SH-SY5Y (cell line): ENCODE data around the gene KDELR3.

Experiments
- GATA2 ChIP-seq: IDR thresholded peaks from 2 replicates; pipeline ENCODE4 v1.6.1; 2011; ENCODE audit warnings: mild to moderate bottlenecking, low read depth, low read length
- GATA3 ChIP-seq: IDR thresholded peaks from 2 replicates; pipeline ENCODE4 v1.6.1; 2011; ENCODE audit warnings: low read depth, mild to moderate bottlenecking, low read length, moderate library complexity

Gene KDELR3

DNA sequence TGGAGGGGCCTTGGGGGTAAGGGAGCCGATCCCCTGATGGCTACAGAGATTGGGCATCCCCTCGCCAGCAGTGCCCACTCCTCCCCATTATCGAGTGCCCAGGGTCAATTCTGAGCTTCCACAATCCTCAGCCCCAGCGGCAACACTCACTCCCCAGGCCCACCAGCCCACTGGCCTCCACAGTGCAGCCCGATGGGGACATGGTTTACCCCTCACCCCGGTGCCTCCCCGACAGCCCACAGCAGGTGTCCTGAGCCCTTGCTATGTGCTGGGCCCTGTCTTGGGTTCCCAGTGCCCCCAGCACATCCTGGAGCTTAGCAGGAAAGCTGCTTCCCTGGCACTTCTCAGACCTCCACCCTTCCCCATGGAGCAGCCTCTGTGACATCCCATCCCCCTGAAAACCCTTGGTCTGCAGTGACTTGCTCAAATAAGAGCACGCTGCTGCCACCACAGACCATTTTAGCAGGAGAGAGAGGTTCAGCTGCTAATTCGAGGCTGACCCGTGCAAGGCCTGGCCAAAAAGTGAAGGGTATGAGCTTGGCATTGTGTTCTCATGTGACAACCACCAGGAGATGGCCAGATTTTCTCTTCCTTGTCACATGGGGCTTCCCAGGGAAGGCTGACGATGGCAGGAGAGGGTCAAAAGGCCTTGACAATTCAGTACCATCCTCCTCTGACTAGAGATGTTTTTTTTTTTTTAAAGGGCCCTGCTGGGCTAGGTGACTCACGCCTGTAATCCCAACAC is 36.5 kb upstream of the KDELR3 start:
- no peak for TF ChIP-seq GATA2
- TF ChIP-seq GATA3 = no peak

DNA sequence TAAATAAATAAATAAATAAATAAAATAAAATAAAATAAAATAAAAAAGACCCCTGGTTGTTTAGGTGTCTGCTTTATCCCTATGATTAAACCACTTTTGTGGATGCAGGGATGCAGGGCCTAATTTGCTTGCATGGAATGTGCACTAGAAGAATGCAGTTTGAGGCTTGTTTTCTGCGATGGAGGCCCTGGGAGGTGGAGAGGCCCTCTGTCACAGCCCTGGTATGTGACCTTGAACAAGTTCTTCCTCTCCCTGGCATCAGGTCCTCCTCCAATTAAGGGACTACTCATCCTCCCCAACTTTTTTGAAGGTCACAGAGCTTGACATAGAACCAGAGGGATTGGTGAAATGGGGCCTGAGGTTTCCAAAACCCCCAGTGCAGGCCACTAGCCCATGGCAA is 35.6 kb upstream of the KDELR3 start:
- TF ChIP-seq GATA2 (no peak), GATA3 (no peak)

GRCh38 chr22:38433871-38434270 is 34.0 kb upstream of the KDELR3 start:
- TF ChIP-seq GATA2 (no peak), GATA3 (no peak)

DNA sequence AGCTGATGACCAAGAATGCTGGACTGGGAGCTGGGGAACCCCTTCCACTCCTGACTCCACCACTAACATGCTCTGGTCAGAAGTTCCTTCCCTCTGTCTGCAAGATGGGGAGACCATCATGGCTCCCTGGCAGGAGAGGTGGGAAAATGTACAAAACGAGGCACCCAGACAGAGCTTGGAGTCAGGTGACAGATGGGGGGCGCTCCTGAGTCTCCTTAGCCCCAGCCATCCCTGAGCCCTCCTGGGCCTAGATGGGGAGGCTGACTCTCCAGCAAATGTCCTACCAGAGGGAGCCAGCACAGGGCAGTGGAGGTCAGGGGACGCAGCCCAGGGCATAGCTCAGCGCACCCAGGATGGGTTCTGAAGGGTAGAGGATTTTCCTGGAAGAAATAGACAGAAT is 32.9 kb upstream of the KDELR3 start:
- TF ChIP-seq GATA3 = no peak
- no peak for TF ChIP-seq GATA2

- TF ChIP-seq GATA3 = no peak
- TF ChIP-seq GATA2 = no peak
These were observed 31.9 kb upstream of the KDELR3 start for GRCh38 chr22:38435965-38436364.

DNA sequence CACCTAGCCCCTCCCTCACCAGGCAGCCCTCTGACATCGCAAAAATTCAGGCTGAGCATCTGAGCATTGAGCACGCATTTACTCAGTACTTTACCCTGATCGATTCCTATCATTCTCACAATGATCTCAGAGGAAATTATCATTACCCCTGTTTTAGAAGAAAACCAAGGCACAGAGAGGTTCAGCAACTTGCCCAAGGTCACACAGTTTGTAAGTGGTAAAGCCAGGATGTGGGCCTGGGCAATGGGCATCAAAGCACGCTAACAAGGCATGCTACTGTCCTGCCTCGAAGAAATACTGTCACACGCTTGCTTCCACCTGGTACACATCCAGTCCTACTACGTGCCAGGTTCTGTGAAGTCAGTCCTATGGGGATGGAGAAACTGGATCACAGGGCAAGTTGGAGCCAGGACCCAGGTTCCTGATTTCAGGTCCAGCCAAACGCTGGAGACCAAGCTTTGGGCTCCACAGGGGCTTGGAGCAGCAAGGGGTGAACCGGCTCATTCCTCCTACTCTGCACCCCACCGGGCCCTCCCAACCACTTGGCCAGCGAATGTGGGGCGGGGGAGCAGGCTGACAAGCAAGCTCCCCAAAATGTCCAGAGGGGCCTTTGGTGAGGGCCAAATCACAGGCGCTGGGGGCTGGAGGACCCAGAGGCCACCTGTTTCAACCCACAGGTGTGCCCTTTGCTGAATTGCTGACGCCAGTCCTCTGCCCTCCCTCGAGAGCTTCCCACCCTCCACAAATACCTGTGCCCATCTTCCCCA is 31.1 kb upstream of the KDELR3 start:
- TF ChIP-seq GATA3 = no peak

DNA sequence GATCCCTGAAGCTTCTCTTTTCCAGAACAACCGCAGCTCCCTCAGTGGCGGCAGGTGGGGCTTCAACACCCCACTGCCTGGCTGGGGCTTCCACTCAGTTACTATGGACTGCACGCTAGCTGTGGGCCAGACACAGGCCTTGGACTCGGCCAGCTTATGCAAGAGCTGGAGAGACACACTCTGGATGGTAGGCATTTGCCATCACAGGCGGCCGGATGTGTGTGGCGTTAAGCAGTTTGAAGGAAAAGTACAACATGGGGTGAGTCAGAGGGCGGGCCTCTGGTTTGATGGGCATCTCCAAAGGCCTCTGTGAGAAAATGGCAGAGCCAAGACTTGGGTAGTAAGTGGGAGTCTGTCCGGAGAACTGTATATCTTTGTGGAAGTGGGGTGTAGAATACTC is 30.5 kb upstream of the KDELR3 start:
- TF ChIP-seq GATA3 (no peak), GATA2 (no peak)

DNA sequence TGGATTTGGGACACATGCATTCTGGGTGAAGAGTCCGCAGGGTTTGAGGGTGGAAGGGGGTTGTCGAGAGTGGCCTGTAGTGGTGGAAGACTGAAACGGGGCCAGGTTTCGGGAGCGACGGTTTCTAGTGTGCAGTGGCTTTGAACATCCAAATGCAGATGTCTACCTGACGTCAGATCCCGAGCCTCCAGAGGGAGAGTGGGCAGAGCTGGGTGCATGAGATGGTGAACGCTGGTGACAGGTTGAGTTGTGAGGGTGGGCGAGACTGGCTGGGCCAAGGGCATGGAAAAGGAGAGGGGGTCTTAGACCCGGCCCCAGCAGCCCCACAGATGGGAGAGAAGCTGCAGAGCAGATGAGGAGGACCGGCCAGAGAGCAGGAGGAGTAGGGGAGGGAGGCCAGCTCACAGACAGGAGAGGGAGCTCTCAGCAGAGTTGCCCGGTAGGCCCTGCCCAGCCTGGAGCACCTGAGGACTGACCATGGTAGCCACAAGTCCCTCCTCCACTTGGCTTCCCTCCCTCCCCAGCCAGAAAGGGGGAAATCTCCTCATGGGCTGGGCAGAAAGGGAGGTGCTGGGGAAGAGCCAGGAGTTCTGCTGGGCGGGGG is 27.0 kb upstream of the KDELR3 start:
- TF ChIP-seq GATA3 = no peak

- TF ChIP-seq GATA3 (no peak), GATA2 (no peak)
These were observed 26.1 kb upstream of the KDELR3 start for GRCh38 chr22:38441620-38442287.

DNA sequence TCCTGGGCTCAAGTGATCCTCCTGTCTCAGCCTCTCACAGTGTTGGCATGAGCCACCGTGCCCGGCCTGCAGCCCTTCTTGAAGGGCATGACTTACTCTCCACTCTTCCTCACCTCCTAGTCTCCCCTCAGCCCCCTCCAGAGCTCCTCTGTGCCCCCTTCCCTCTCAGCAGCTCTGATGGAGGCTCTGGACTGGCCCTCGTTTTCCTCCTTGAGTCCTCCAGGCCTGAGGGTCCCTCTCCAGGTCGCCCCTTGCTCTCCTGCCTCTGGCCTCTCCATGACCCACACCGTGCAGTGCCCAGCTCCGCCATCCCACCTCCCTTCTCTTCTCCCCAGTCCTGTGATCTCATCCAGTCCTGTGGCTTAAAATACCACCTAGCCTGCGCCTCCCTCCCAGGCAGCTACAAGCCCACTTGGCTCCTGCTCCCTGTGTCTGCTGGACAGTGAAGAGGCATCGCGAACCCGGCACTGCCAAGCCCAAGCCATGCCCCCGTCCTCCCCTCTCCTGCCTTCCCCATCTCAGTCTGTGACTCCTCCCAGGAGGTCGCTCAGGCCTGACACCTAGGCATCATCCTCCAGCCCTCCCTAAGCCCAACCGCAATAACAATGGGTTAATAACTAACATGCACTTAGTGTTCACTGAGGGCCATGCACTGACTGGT is 24.8 kb upstream of the KDELR3 start:
- TF ChIP-seq GATA3 (no peak), GATA2 (no peak)

- TF ChIP-seq GATA2 = no peak
- no peak for TF ChIP-seq GATA3
These were observed 24.0 kb upstream of the KDELR3 start for GRCh38 chr22:38443628-38444521.

DNA sequence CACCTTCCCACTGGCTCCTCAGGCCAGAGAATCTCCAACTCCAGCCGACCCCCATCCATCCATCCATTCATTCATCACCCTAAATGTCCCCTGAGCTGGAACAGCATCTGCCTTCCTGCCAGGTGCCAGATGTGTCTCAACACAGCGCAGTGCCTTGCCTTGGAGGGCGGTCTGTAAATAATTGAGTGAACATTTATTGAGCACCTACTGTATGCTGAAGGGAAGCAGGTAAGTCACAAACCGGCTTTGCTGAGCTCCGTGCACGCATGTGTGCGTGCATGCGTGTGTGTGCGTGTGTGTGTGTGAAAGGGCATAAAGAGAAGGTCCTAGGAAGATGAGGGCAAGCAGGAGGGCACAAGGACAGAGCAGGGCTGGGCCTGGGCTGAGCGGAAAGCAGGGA is 23.1 kb upstream of the KDELR3 start:
- TF ChIP-seq GATA3 (no peak), GATA2 (no peak)

DNA sequence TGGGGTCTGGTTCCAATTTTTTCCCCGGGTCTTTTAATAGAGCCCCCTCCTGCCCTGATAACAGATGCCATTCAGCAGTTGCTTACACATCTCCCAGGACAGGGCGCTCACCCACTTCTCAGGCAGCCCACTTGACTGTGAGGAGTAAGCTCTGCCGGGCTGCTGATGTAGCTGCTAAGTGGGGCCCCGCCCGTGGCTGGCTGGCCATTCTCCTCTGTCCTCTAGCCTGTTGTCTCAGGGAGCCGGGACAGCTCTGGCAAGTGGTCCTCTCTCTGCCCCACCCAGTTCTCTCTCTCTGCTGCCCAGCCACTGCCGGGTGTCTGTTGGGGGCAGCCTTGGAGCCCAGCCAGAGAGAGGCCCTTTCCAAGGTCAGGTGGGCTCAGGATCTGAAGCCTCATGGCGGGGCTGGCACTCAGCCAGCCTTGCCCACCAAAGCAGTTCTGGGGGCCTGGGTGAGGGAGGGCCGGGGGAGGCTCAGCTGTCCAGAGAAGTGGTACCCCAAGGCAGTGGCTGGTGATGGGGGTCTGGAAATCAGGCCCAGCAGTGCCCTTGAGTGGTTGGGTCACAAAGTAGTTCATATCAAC is 21.8 kb upstream of the KDELR3 start:
- TF ChIP-seq GATA2 (no peak), GATA3 (no peak)
